Liver (tissue), 9 donors: Measurements from ENCODE around the gene PDZD11. TPM values are rescaled to one million over a fixed set of nuclear protein-coding genes. Genes with fewer than 3 reads are reported as not detected.

Experiments used
- DNase-seq: peaks from one replicate; pipeline ENCODE4 v3.0.0-alpha.2; 2017; ENCODE audit warnings: low spot score
- H3K27ac ChIP-seq, 2 donors: one replicate each; pipeline ENCODE4 v1.7.0; 2013; ENCODE audit warnings: inconsistent platforms in 2 of 2, low read length in 2 of 2, control low read depth in 1 of 2, low read depth in 1 of 2, mild to moderate bottlenecking in 1 of 2
- H3K27me3 ChIP-seq, 4 donors: one replicate each; pipeline versions ENCODE4 v1.6.1 to v1.7.0; 2013; ENCODE audit warnings: low read length in 3 of 4, inconsistent platforms in 1 of 4, mild to moderate bottlenecking in 1 of 4, moderate library complexity in 1 of 4; ENCODE audit not compliant: control insufficient read depth in 4 of 4, insufficient read depth in 4 of 4
- H3K36me3 ChIP-seq, 4 donors: one replicate each; pipeline versions ENCODE4 v1.6.1 to v1.7.0; 2013; ENCODE audit warnings: low read length in 3 of 4, mild to moderate bottlenecking in 3 of 4, low read depth in 1 of 4, moderate library complexity in 1 of 4; ENCODE audit not compliant: control insufficient read depth in 4 of 4, insufficient read depth in 3 of 4
- H3K4me1 ChIP-seq, 4 donors: one replicate each; pipeline versions ENCODE4 v1.6.1 to v1.7.0; 2013; ENCODE audit warnings: low read length in 3 of 4, mild to moderate bottlenecking in 3 of 4, moderate library complexity in 1 of 4; ENCODE audit not compliant: control insufficient read depth in 4 of 4, insufficient read depth in 4 of 4
- H3K4me3 ChIP-seq, 3 donors: one replicate each; pipeline versions ENCODE4 v1.6.1 to v1.7.0; 2013; ENCODE audit warnings: low read length in 3 of 3, control low read depth in 1 of 3, low read depth in 1 of 3, mild to moderate bottlenecking in 1 of 3
- H3K9ac ChIP-seq, 2 donors: one replicate each; pipeline ENCODE4 v1.7.0; 2013; ENCODE audit warnings: low read length in 2 of 2, mild to moderate bottlenecking in 2 of 2, moderate library complexity in 2 of 2, control low read depth in 1 of 2, low read depth in 1 of 2
- H3K9me3 ChIP-seq, 4 donors: one replicate each; pipeline versions ENCODE4 v1.6.1 to v1.7.0; 2013; ENCODE audit warnings: low read length in 3 of 4; ENCODE audit not compliant: control insufficient read depth in 4 of 4
- EGR1 ChIP-seq, 2 donors: IDR thresholded peaks; 2 replicates each; pipeline ENCODE4 v1.6.1; 2016 to 2018; ENCODE audit warnings: antibody characterized with exemption in 2 of 2, low read depth in 2 of 2
- FOXA1 ChIP-seq: IDR thresholded peaks from 2 replicates; pipeline ENCODE4 v1.6.1; 2016; ENCODE audit warnings: antibody characterized with exemption
- FOXA2 ChIP-seq: IDR thresholded peaks from 2 replicates; pipeline ENCODE4 v1.6.1; 2016; ENCODE audit warnings: antibody characterized with exemption
- GABPA ChIP-seq, 2 donors: IDR thresholded peaks in 1 of 2; conservative IDR thresholded peaks in 1 of 2; 2 replicates each; pipeline ENCODE4 v1.6.1; 2016; ENCODE audit warnings: antibody characterized with exemption in 2 of 2, mild to moderate bottlenecking in 1 of 2, moderate library complexity in 1 of 2
- HNF4A ChIP-seq, 2 donors: conservative IDR thresholded peaks; 2 replicates each; pipeline ENCODE4 v1.6.1; 2016; ENCODE audit warnings: antibody characterized with exemption in 2 of 2, mild to moderate bottlenecking in 2 of 2
- HNF4G ChIP-seq: IDR thresholded peaks from 2 replicates; pipeline ENCODE4 v1.6.1; 2016; ENCODE audit warnings: antibody characterized with exemption
- JUND ChIP-seq, 2 donors: IDR thresholded peaks; 2 replicates each; pipeline ENCODE4 v1.6.1; 2016; ENCODE audit warnings: antibody characterized with exemption in 2 of 2
- NR2F2 ChIP-seq: IDR thresholded peaks from 2 replicates; pipeline ENCODE4 v1.6.1; 2016; ENCODE audit warnings: antibody characterized with exemption
- RAD21 ChIP-seq, 2 donors: IDR thresholded peaks; 2 replicates each; pipeline ENCODE4 v1.6.1; 2016; ENCODE audit warnings: antibody characterized with exemption in 2 of 2, mild to moderate bottlenecking in 2 of 2
- RXRA ChIP-seq, 2 donors: IDR thresholded peaks; 2 replicates each; pipeline ENCODE4 v1.6.1; 2017 to 2018; ENCODE audit warnings: antibody characterized with exemption in 2 of 2, mild to moderate bottlenecking in 1 of 2
- SP1 ChIP-seq: IDR thresholded peaks from 2 replicates; pipeline ENCODE4 v1.6.1; 2018; ENCODE audit warnings: antibody characterized with exemption, mild to moderate bottlenecking
- TAF1 ChIP-seq: conservative IDR thresholded peaks from 2 replicates; pipeline ENCODE4 v1.6.1; 2016; ENCODE audit warnings: antibody characterized with exemption, mild to moderate bottlenecking
- YY1 ChIP-seq: IDR thresholded peaks from 2 replicates; pipeline ENCODE4 v1.6.1; 2016; ENCODE audit warnings: antibody characterized with exemption, mild to moderate bottlenecking
- WGBS: extraction: QIAGEN DNeasy Blood & Tissue Kit; methylation state at CpG from one replicate; pipeline ENCODE4 v1.1.7; 2013; 5-methylcytosine and 5-hydroxymethylcytosine counted together
- polyA plus RNA-seq, 2 donors: library from polyadenylated mRNA; stranded (reverse) in 1 of 2; unstranded in 1 of 2; fragments of 200-250 nt in 1 of 2; fragments of >200 nt in 1 of 2; fragmentation: Nextera tagmentation in 1 of 2; extraction: Ambion mirVana in 1 of 2; gene quantifications; one replicate each; pipeline versions ENCODE4 v1.2.1 to v1.2.3, GENCODE V29; 2013 to 2015
- total RNA-seq, 2 donors: library from RNA; depleted of rRNA; stranded (reverse); fragments of >200 nt; gene quantifications; one replicate each; pipeline ENCODE4 v1.2.3, GENCODE V29; 2014
- TF ChIP-seq, protein P1 (sequence below): IDR thresholded peaks from 2 replicates; pipeline ENCODE4 v1.6.1; 2016; ENCODE audit warnings: antibody characterized with exemption
- TF ChIP-seq, protein P2 (sequence below): fragments of 150-350 bp; IDR thresholded peaks from 2 replicates; pipeline ENCODE4 v1.5.1; 2017; ENCODE audit warnings: improper control_type of control experiment, low read depth, low read length; ENCODE audit not compliant: missing input control
- TF ChIP-seq, protein P3 (sequence below): IDR thresholded peaks from 2 replicates; pipeline ENCODE4 v1.6.1; 2016; ENCODE audit warnings: antibody characterized with exemption
- TF ChIP-seq, protein P4 (sequence below): IDR thresholded peaks from 2 replicates; pipeline ENCODE4 v1.6.1; 2016; ENCODE audit warnings: antibody characterized with exemption, mild to moderate bottlenecking
- TF ChIP-seq, protein P5 (sequence below): IDR thresholded peaks from 2 replicates; pipeline ENCODE4 v1.6.1; 2016; ENCODE audit warnings: antibody characterized with exemption
- donor health status: healthy.
- donor health status: healthy.
- donor health status: healthy.
- donor health status: healthy.
- donor health status: healthy.

PDZD11 gene
- total and polyA plus RNA-seq, 4 donors: 8.5 to 25.9 (median 15.8) TPM

DNA sequence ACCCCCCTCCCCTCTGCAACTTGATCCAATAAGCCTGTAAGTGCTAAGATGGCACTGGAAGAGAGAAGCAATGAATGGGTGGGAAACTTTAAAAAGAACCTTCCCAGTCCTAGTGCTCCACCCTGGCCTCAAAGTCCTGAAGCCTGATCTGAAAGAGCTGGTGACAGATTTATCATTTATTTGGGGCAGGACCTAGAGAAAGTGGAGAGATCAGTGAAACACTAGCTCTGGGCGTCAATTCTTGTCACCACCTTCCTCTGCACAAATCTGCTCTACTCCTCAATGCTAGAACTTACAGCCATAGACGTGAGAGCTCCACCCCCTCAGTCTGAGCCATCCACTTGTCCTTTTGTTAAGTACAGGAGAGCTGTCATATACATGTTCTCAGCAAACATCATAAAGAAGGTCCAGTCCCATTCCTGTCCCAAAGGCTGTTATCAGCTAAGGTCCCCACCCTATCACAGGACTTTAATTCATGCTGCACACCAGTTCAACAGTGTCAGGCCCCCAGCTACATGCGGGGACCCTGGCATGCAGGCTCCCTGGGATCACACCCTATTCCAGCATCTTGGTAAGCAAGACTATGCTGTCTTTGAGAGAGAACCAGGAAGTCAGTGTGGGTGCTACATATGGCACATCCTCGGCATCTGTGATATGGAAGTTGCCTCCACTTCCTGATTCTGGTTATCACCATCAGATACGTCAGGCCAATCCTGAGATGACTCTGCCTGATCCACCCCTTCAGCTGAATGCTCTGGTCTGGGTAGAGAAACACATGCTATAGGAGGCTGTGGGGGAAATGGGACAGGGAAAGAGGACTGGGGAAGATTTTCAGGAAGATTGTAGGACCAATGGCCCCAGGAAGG lies 32.1 kb downstream of the PDZD11 start:
- Histone ChIP-seq H3K9ac (no peak overlapping the region), H3K27me3 (no peaks in the 10 kb centered on the region), H3K36me3 (no peaks in the 10 kb centered on the region), H3K4me1 (no peaks in the 10 kb centered on the region), H3K27ac (no peak overlapping the region), H3K9me3 (no peaks in the 10 kb centered on the region), H3K4me3 (no peak overlapping the region)
- WGBS: 83% methylated on average over 5 of the region's 5 CpGs
- DNase-seq: no peak
- TF ChIP-seq GABPA (IDR thresholded peaks at IDR 0.05 in 1 of 2, conservative IDR thresholded peaks at IDR 0.05 in 1 of 2) (no peak), RXRA (IDR thresholded peaks at IDR 0.05) (no peak), HNF4A (conservative IDR thresholded peaks at IDR 0.05) (no peak), NR2F2 (no peak), JUND (IDR thresholded peaks at IDR 0.05) (no peak), HNF4G (no peak), TAF1 (no peak), FOXA2 (no peak), FOXA1 (no peak)
- TF ChIP-seq, protein P1, sequence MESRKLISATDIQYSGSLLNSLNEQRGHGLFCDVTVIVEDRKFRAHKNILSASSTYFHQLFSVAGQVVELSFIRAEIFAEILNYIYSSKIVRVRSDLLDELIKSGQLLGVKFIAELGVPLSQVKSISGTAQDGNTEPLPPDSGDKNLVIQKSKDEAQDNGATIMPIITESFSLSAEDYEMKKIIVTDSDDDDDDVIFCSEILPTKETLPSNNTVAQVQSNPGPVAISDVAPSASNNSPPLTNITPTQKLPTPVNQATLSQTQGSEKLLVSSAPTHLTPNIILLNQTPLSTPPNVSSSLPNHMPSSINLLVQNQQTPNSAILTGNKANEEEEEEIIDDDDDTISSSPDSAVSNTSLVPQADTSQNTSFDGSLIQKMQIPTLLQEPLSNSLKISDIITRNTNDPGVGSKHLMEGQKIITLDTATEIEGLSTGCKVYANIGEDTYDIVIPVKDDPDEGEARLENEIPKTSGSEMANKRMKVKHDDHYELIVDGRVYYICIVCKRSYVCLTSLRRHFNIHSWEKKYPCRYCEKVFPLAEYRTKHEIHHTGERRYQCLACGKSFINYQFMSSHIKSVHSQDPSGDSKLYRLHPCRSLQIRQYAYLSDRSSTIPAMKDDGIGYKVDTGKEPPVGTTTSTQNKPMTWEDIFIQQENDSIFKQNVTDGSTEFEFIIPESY: no peak

DNA sequence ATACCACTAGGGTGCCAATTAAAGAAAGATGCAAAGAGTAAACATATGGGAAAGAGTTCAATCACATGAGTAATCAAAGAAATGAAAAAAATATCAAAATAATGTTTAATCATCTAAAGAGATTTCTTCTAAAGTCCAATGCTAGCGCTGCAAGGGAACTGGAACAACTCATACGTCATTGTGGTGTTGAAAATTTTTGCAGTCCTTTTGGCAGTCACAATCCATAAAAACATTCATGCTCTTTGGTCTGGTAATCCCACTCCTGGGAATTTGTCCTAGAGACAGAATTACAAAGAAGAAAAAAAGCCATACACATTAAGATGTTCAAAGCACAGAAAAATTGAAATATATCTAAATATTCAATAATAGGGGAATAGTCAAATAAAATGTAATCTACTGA lies 34.3 kb downstream of the PDZD11 start:
- WGBS: 94% methylated on average over 2 of the region's 2 CpGs

More for the DNA sequence above, 34.3 kb downstream of the PDZD11 start:
- Histone ChIP-seq H3K9ac (no peak overlapping the region), H3K9me3 (no peaks in the 10 kb centered on the region), H3K4me3 (no peak overlapping the region), H3K36me3 (no peaks in the 10 kb centered on the region), H3K27ac (no peak overlapping the region), H3K27me3 (no peaks in the 10 kb centered on the region), H3K4me1 (no peaks in the 10 kb centered on the region)
- TF ChIP-seq JUND (IDR thresholded peaks at IDR 0.05) (no peak), HNF4A (conservative IDR thresholded peaks at IDR 0.05) (no peak), SP1 (no peak), FOXA2 (no peak), FOXA1 (no peak), GABPA (IDR thresholded peaks at IDR 0.05 in 1 of 2, conservative IDR thresholded peaks at IDR 0.05 in 1 of 2) (no peak), YY1 (no peak), TAF1 (no peak), NR2F2 (no peak), RXRA (IDR thresholded peaks at IDR 0.05) (no peak), EGR1 (IDR thresholded peaks at IDR 0.05; ENCODE audit: low read depth in 2 of 2) (no peak), HNF4G (no peak), RAD21 (IDR thresholded peaks at IDR 0.05) (no peak)
- TF ChIP-seq, protein P2, sequence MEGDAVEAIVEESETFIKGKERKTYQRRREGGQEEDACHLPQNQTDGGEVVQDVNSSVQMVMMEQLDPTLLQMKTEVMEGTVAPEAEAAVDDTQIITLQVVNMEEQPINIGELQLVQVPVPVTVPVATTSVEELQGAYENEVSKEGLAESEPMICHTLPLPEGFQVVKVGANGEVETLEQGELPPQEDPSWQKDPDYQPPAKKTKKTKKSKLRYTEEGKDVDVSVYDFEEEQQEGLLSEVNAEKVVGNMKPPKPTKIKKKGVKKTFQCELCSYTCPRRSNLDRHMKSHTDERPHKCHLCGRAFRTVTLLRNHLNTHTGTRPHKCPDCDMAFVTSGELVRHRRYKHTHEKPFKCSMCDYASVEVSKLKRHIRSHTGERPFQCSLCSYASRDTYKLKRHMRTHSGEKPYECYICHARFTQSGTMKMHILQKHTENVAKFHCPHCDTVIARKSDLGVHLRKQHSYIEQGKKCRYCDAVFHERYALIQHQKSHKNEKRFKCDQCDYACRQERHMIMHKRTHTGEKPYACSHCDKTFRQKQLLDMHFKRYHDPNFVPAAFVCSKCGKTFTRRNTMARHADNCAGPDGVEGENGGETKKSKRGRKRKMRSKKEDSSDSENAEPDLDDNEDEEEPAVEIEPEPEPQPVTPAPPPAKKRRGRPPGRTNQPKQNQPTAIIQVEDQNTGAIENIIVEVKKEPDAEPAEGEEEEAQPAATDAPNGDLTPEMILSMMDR: no peak
- TF ChIP-seq, protein P1: no peak
- TF ChIP-seq, protein P3, sequence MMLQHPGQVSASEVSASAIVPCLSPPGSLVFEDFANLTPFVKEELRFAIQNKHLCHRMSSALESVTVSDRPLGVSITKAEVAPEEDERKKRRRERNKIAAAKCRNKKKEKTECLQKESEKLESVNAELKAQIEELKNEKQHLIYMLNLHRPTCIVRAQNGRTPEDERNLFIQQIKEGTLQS: no peak
- TF ChIP-seq, protein P4, sequence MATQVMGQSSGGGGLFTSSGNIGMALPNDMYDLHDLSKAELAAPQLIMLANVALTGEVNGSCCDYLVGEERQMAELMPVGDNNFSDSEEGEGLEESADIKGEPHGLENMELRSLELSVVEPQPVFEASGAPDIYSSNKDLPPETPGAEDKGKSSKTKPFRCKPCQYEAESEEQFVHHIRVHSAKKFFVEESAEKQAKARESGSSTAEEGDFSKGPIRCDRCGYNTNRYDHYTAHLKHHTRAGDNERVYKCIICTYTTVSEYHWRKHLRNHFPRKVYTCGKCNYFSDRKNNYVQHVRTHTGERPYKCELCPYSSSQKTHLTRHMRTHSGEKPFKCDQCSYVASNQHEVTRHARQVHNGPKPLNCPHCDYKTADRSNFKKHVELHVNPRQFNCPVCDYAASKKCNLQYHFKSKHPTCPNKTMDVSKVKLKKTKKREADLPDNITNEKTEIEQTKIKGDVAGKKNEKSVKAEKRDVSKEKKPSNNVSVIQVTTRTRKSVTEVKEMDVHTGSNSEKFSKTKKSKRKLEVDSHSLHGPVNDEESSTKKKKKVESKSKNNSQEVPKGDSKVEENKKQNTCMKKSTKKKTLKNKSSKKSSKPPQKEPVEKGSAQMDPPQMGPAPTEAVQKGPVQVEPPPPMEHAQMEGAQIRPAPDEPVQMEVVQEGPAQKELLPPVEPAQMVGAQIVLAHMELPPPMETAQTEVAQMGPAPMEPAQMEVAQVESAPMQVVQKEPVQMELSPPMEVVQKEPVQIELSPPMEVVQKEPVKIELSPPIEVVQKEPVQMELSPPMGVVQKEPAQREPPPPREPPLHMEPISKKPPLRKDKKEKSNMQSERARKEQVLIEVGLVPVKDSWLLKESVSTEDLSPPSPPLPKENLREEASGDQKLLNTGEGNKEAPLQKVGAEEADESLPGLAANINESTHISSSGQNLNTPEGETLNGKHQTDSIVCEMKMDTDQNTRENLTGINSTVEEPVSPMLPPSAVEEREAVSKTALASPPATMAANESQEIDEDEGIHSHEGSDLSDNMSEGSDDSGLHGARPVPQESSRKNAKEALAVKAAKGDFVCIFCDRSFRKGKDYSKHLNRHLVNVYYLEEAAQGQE: no peak
- TF ChIP-seq, protein P5, sequence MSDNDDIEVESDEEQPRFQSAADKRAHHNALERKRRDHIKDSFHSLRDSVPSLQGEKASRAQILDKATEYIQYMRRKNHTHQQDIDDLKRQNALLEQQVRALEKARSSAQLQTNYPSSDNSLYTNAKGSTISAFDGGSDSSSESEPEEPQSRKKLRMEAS: no peak
- no peak for DNase-seq
